Suprapubic skin (tissue), 4 donors: ENCODE measurements around the gene LCN12. TPM values are rescaled to one million over a fixed set of nuclear protein-coding genes. Genes with fewer than 3 reads are reported as not detected.

Experiments
- DNase-seq, 2 donors: peaks; one replicate each; pipeline ENCODE4 v3.0.0-alpha.2; 2019; ENCODE audit warnings: low spot score in 2 of 2
- H3K27ac ChIP-seq: fragments of 200-600 bp; sonication (generic); one replicate; pipeline ENCODE4 v1.5.1; 2019
- H3K27me3 ChIP-seq: fragments of 200-600 bp; sonication (generic); one replicate; pipeline ENCODE4 v1.5.1; 2019
- H3K36me3 ChIP-seq: fragments of 200-600 bp; sonication (generic); one replicate; pipeline ENCODE4 v1.5.1; 2019
- H3K4me1 ChIP-seq: fragments of 200-600 bp; sonication (generic); one replicate; pipeline ENCODE4 v1.5.1; 2019
- H3K4me3 ChIP-seq: fragments of 200-600 bp; sonication (generic); one replicate; pipeline ENCODE4 v1.5.1; 2019; ENCODE audit warnings: mild to moderate bottlenecking
- H3K9me3 ChIP-seq: fragments of 200-600 bp; sonication (generic); one replicate; pipeline ENCODE4 v1.5.1; 2019
- EP300 ChIP-seq: sonication (generic); formaldehyde crosslinking; IDR thresholded peaks from one replicate; pipeline ENCODE4 v1.6.1; 2017; ENCODE audit warnings: antibody characterized with exemption
- POLR2A ChIP-seq, 2 donors: fragments of 450-650 bp; IDR thresholded peaks; one replicate each; pipeline ENCODE4 v1.6.1; 2017; ENCODE audit warnings: antibody characterized with exemption in 2 of 2, mild to moderate bottlenecking in 2 of 2, moderate library complexity in 2 of 2
- POLR2AphosphoS5 ChIP-seq, 3 donors: sonication (generic); formaldehyde crosslinking; IDR thresholded peaks; one replicate each; pipeline ENCODE4 v1.6.1; 2017; ENCODE audit warnings: antibody characterized with exemption in 3 of 3
- WGBS: methylation state at CpG from one replicate; pipeline ENCODE4 v1.1.5; 2018; 5-methylcytosine and 5-hydroxymethylcytosine counted together
- total RNA-seq, 4 donors: library from RNA; depleted of rRNA; stranded (reverse); fragments of >200 nt; gene quantifications; one replicate each; pipeline ENCODE4 v1.1.0, GENCODE V29; 2016
- TF ChIP-seq, protein P1 (sequence below), 2 donors: fragments of 200-600 bp in 1 of 2; fragments of 450-650 bp in 1 of 2; sonication (generic) in 1 of 2; IDR thresholded peaks; one replicate each; pipeline ENCODE4 v1.5.1; 2016 to 2019; ENCODE audit warnings: antibody characterized with exemption in 2 of 2, mild to moderate bottlenecking in 1 of 2, moderate library complexity in 1 of 2

LCN12 gene
- total RNA-seq, 4 donors from 2014 or later: 3.7 TPM; not detected in 3

DNA sequence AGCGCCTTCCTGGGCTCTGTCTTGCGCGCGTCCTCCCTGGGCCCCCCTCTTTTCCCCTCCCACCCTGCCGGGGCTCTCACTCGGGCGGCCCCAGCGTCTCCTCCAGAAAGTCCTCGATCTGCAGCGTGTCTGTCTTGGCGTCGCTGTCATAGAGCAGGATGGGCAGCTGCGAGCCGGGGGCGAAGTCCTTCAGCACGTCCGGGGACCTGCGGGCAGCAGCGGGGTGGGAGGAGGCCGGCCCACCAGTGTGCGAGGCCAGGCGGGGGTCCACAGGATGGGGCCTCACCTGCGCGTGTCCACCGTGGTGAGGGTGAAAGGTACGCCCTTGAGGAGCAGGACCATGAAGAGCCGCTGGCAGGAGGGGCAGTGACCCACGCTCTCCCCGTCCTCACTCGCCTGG is 43.3 kb downstream of the LCN12 start:
- DNase-seq: no peak
- no peak overlapping the region for H3K27ac ChIP-seq
- peak overlapping the region; percentile 33 for H3K4me3 ChIP-seq
- WGBS: no CpG with 5 or more reads among the region's 30 CpGs
- H3K27me3 ChIP-seq: peaks cover 4% of the 10 kb centered on the region
- H3K9me3 ChIP-seq: no peaks in the 10 kb centered on the region
- TF ChIP-seq EP300: no peak
- peaks cover 64% of the 10 kb centered on the region for H3K4me1 ChIP-seq
- H3K36me3 ChIP-seq: no peaks in the 10 kb centered on the region

DNA sequence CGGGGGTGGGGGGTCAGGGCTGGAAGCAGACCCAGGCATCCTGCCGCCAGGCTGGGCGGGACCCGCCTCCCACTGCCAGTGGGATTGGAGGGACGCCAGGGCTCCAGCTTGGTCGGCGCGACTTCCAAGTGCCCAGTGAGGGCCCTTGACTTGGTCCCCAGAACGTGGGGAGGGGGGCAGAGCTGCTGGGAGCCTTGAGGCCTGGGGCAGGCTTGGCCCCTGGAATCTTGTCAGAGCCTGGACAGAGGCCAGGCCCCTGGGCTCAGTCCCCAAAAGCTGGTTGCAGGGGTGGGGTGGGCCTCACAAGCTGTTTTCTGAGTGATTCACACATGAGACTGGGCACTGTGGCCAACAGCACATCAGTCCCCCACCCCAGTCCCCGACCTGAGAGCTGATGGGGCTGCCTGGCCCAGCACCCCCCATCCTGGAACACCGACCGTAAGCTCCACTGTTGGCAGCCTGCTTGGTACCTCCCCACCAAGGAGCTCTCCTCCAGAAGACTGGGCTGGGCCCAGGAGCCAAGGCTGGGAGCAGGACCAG is 43.8 kb downstream of the LCN12 start:
- Histone ChIP-seq H3K4me3 (peak overlapping the region; percentile 33), H3K9me3 (no peaks in the 10 kb centered on the region), H3K36me3 (no peaks in the 10 kb centered on the region), H3K4me1 (peaks cover 64% of the 10 kb centered on the region), H3K27me3 (peaks cover 4% of the 10 kb centered on the region), H3K27ac (no peak overlapping the region)
- WGBS: 17% methylated on average over 1 of the region's 12 CpGs
- TF ChIP-seq EP300 (no peak), POLR2AphosphoS5 (IDR thresholded peaks at IDR 0.05) (no peak), POLR2A (IDR thresholded peaks at IDR 0.05) (no peak)
- TF ChIP-seq, protein P1, sequence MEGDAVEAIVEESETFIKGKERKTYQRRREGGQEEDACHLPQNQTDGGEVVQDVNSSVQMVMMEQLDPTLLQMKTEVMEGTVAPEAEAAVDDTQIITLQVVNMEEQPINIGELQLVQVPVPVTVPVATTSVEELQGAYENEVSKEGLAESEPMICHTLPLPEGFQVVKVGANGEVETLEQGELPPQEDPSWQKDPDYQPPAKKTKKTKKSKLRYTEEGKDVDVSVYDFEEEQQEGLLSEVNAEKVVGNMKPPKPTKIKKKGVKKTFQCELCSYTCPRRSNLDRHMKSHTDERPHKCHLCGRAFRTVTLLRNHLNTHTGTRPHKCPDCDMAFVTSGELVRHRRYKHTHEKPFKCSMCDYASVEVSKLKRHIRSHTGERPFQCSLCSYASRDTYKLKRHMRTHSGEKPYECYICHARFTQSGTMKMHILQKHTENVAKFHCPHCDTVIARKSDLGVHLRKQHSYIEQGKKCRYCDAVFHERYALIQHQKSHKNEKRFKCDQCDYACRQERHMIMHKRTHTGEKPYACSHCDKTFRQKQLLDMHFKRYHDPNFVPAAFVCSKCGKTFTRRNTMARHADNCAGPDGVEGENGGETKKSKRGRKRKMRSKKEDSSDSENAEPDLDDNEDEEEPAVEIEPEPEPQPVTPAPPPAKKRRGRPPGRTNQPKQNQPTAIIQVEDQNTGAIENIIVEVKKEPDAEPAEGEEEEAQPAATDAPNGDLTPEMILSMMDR (IDR thresholded peaks at IDR 0.05): no peak
- no peak for DNase-seq

DNA sequence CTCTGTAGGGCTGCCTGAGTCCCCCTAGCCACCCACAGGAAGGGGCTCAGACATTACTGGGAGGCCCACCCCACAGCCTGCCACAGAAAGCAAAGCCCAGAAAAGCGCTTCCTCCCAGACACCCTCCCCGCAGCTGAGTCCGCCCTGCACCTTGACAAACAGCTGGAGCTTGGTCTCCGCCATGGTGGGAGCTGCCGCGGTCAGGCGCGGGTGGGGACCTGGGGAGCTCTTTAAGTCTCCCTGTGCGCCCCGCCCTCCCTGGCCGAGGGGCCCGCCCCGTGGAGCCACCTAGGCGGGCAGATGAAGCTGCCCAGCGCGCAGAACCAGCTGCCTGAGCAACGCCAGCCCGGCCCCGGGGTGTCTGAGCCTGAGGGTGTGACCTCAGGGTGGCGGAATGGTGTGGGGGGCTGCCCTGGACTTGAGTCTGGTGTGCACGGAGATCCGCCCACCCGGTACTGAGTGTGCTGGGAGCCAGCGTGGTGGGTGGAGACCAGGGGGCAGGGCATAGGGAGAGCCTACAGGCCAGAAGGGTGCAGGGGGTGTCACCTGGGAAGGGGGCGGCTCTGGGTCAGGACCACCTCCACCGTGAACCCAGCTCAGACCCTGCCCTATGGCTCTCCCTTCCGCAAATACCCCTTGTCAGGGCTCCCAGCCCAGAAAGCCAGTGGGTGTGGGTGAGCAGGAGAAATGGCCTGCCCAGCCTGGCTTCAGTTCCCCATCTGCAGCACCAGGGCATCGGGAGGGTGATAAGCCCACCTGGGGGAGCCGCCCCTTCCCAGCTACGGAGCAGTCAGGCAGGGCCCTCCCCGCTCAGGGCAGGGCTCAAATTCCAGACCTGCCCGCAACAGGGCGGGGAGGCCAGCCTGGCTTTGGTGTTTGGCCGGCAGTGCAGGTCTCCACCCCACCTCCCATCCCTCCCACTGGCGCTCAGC is 44.6 kb downstream of the LCN12 start, which contains the start of gene CLIC3:
CLIC3 (minus strand) TSS at position 208 of the 932 bp plus-strand sequence; CDS start at position 183, 25 bp downstream.
- peak within 1 kb of the TSS; percentile 33 for H3K4me3 ChIP-seq
- no peaks in the 10 kb centered on the region for H3K36me3 ChIP-seq
- no peak for TF ChIP-seq POLR2AphosphoS5 (IDR thresholded peaks at IDR 0.05)
- TF ChIP-seq, protein P1 (IDR thresholded peaks at IDR 0.05): no peak
- TF ChIP-seq POLR2A (IDR thresholded peaks at IDR 0.05): no peak
- no peak for TF ChIP-seq EP300
- H3K9me3 ChIP-seq: no peaks in the 10 kb centered on the region
- H3K27me3 ChIP-seq: peaks cover 4% of the 10 kb centered on the region
- DNase-seq: no peak
- H3K4me1 ChIP-seq: peaks cover 60% of the 10 kb centered on the region
- no peak within 1 kb of the TSS for H3K27ac ChIP-seq
- 39% methylated on average over 12 of the region's 35 CpGs for WGBS

DNA sequence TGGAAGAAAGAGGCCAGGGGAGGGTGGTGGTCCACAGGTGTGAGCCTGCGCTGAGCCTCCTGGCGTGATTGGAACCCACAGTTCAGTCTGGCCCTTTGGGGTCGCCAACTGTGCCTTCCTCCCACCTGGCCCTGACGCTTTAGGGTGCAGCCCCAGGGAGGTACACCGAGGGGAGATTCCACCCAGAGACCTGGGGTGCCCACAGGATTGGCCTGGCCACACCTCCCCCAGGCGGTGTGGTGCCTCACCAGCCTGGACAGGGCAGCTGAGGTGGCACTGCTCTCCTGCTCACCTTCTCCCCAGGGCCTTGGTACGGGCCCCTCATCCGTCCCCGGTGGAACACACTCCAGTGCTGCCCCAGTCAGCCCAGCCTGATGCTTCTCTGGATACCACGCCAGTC is 45.3 kb downstream of the LCN12 start:
- Histone ChIP-seq H3K27ac (no peak overlapping the region), H3K27me3 (peaks cover 4% of the 10 kb centered on the region), H3K36me3 (no peaks in the 10 kb centered on the region), H3K4me1 (peaks cover 56% of the 10 kb centered on the region), H3K9me3 (no peaks in the 10 kb centered on the region), H3K4me3 (no peak overlapping the region)
- WGBS: 84% methylated on average over 10 of the region's 10 CpGs
- no peak for DNase-seq
- TF ChIP-seq EP300 (no peak), POLR2AphosphoS5 (IDR thresholded peaks at IDR 0.05) (no peak), POLR2A (IDR thresholded peaks at IDR 0.05) (no peak)
- TF ChIP-seq, protein P1 (IDR thresholded peaks at IDR 0.05): no peak

DNA sequence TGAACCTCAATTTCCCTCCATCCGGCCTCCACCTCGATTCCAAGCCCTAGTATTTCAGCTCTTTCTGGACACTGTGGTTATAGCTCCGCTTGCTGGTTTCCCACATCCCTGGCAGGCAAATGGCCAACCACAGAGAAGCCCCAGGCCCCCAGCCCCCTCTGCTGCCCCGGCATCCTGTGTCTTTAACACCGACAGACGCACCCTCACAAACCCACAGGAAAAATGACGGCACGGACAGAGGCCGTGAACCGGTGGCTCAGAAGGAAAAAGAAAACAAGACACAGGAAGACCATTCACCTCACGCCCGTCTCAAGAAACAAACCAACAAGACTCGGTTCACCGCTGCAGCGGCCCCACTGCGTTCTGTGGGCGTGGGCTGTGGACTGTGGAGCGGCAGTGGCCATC is 45.8 kb downstream of the LCN12 start:
- Histone ChIP-seq H3K27me3 (peaks cover 4% of the 10 kb centered on the region), H3K4me3 (no peak overlapping the region), H3K4me1 (peaks cover 51% of the 10 kb centered on the region), H3K9me3 (no peaks in the 10 kb centered on the region), H3K36me3 (no peaks in the 10 kb centered on the region), H3K27ac (no peak overlapping the region)
- 71% methylated on average over 18 of the region's 18 CpGs for WGBS
- no peak for DNase-seq
- no peak for TF ChIP-seq POLR2A (IDR thresholded peaks at IDR 0.05)
- TF ChIP-seq EP300: no peak
- TF ChIP-seq, protein P1 (IDR thresholded peaks at IDR 0.05): no peak
- TF ChIP-seq POLR2AphosphoS5 (IDR thresholded peaks at IDR 0.05): no peak
